GM12891 (cell line): ENCODE data around the gene UBE2E3.

Experiments
- POLR2A ChIP-seq: IDR thresholded peaks from 2 replicates; pipeline ENCODE4 v1.6.1; 2011; ENCODE audit warnings: low read depth, low read length, control low read depth
- POLR2AphosphoS5 ChIP-seq: IDR thresholded peaks from 2 replicates; pipeline ENCODE4 v1.6.1; 2011; ENCODE audit warnings: low read depth, low read length, control low read depth
- SPI1 ChIP-seq: IDR thresholded peaks from 2 replicates; pipeline ENCODE4 v1.6.1; 2011; ENCODE audit warnings: low read depth, low read length, control low read depth

- TF ChIP-seq POLR2A (no peak), POLR2AphosphoS5 (no peak), SPI1 (no peak)
Observed at GRCh38 chr2:180990794-180991193, 10.4 kb downstream of the UBE2E3 start.
